ENCODE measurements around the gene ZFP1.

GRCh38 chr16:75216576-75216975, 68.3 kb downstream of the ZFP1 start:
- no peak for TF ChIP-seq TAF1 (IDR thresholded peaks at IDR 0.05; ENCODE audit: low read depth, low read length)
- TF ChIP-seq POLR2AphosphoS5 (IDR thresholded peaks at IDR 0.05; ENCODE audit: low read depth, low read length) = no peak
- TF ChIP-seq POLR2A (IDR thresholded peaks at IDR 0.05; ENCODE audit: low read depth, low read length) = no peak
- TF ChIP-seq SPI1 (IDR thresholded peaks at IDR 0.05; ENCODE audit: low read depth, low read length) = no peak
- TF ChIP-seq PAX5 (IDR thresholded peaks at IDR 0.05; ENCODE audit: insufficient read depth, low read length, severe bottlenecking) = no peak
- TF ChIP-seq POU2F2 (IDR thresholded peaks at IDR 0.05; ENCODE audit: low read depth, low read length) = no peak

Data from GM12891 (cell line).